Activated T-cell treated with anti-CD3 and anti-CD28 coated beads for 4 hours (primary cell): ENCODE results near the gene ZNF284.

Experiments
- DNase-seq: peaks from one replicate; pipeline ENCODE4 v3.0.0-alpha.2; 2020

The ZNF284 gene

DNA sequence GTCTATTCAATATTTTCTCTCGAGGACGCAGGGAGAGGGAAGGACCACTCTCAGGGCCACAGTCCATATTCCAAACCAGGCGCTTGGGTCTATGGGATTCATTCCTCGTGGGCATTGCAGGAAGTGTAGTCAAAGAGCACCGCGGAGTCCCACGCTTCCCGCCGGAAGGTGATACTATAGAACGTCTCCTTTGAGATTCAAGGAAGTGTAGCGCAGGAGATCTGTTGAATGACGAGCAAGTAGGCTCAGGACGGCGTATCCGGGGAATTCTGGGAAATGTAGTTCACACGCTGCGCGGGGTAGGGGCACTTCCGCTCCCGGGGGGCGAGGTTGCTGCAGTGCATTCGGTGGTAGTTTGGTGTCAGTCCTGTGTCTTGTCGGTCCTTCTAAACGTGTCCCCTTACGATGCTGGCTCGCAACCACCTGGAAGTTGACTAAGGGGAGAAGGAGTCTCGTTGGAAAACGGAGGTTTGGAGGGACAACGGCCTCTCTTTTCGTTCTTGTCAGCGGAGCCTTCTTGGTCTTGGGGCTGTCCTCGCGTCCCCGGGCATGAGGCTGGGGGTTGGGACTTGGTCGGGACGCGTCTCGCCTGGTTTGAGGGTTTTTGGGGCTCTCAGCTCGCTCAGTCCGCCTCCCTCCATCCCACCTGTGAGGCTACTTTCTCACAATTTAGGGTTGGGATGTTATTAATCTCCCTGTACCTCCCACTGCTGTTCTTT lies at the start of gene ZNF284:
ZNF284 (plus strand) TSS at position 336 of the 719 bp plus-strand sequence. CDS start 4,231 bp downstream, outside the sequence.
- DNase-seq: peak; percentile 77

DNA sequence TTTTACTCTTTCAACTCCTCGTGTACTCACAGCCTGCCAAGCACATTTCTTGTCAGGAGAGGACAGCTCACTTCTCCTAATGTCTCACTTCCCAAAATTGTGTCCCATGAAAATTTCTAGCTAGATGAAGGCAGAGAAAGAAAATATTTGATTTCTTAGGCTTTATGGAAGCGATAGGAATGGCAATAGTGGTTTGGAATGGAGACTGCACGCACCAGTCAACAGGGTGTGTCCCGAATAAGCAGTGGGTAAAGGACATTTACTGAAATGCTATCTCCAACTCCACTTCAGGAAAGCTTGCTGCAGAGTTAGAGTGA lies 47.1 kb upstream of the ZNF284 start:
- DNase-seq: no peak

DNA sequence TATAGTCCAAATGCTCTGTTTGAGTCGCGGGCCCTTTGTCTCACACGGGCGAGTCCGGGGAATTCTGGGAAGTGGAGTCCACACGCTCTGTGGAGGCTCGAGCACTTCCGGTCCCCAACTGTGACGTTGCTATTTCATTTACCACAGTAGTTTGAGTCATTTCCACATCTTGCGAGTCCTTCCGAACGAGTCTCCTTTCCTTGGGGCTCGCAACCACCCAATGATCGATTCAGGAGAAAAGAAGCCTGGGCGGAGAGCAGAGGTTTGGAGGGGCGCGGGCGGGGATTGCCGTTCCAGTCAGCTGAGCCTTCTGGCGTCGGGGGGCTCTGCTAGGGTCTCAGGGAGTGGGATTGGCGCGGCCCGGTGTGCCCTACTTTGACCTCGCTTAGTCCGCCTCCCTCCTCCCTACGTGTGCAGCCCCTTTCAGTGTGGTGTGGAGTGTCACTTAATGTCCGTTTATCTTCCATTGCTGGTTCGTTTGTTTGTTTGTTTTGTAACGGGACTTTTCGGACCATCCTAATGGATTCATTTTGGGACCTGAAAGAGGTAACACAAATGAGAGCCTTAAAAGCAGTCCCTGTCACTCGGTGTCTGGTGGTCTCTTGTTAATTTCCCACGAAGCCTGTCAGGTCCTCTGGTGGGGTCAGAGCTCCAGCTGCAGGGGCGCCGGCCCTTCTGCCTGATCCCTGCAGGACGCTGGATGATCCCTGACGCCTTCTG lies 46.6 kb upstream of the ZNF284 start, which contains the start of gene ZNF222:
ZNF222 (plus strand) TSS at position 163 of the 720 bp plus-strand sequence; CDS start at position 221, 58 bp downstream.
- DNase-seq: peak; percentile 63

DNA sequence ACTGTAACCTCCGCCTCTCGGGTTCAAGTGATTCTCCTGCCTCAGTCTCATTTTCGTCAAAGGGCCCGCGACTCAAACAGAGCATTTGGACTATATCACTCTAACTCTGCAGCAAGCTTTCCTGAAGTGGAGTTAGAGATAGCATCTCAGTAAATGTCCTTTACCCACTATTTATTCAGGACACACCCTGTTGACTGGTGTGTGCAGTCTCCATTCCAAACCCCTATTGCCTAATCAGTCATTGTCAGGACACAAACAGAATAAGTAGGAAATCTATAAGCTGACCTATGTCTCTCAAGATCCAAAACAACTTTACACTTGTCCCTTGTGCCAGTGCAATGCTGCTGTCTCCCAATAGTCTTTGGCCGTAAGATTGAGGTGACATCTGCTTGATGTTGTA lies 45.3 kb upstream of the ZNF284 start:
- no peak for DNase-seq

DNA sequence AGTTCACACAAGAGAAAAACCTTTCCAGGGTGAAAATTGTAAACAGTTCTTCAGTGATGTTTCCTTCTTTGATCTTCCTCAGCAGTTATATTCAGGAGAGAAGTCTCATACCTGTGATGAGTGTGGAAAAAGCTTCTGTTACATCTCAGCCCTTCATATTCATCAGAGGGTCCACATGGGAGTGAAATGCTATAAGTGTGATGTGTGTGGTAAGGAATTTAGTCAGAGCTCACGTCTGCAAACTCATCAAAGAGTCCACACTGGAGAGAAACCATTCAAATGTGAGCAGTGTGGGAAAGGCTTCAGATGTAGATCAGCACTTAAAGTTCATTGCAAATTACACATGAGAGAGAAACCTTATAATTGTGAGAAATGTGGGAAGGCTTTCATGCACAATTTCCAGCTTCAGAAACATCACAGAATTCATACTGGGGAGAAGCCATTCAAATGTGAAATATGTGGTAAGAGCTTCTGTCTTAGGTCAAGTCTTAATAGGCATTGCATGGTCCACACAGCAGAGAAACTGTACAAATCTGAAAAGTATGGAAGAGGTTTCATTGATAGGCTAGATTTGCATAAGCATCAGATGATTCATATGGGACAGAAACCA lies 39.9 kb upstream of the ZNF284 start:
- DNase-seq: no peak

DNA sequence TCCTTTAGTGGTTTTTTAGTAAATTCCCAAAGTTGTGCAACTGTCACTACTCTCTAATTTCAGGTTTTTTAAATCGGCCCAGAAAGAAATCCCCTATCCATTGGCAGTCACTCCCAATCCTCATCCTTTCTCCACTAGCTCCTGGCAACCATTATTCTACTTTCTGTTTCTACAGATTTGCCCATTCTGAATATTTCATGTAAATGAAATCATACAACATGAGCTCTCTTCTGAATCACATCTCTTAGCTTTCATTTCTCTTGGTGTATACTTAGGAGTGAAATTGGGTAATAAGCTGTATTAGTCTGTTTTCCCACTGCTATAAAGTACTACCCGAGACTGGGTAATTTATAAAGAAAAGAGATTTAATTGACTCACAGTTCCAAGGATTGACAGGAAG lies 29.8 kb upstream of the ZNF284 start:
- no peak for DNase-seq

DNA sequence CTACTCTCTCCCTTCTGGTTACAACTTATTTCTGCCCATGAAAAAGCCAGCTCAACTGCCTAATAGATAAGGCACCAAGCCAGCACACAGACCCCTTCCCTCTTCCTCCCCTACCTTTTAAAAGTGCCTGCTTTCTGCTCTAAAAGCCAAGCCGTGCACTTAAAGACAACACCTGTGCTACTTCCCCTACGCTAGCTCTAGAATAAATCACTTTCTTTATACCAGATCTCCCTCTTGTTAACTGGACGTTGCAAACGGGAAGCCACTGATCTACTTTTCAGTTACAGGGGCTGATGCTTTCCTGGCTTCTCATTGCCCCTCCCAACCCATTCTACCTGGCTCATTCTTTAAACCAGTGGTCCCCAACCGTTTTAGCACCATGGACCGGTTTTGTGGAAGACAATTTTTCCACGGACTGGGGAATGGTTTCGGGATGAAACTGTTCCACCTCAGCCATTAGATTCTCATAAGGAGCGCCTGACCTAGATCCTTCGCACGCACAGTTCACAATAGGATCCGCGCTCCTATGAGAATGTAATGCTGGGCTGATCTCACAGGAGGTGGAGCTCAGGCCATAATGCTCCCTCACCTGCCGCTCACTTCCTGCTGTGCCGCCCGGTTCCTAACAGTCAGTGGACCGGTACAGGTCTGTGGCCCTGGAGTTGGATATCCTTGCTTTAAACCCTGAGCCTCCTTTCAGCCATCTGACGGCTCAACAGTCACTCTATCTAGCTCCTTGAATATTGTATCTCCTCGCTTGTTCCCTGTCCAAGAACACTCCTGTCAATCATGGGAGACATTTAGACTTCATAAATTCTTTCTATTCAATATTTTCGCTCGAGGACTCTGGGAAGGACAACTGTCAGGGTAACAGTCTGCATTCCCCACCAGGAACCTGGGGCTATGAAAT lies 21.0 kb upstream of the ZNF284 start:
- DNase-seq: no peak

DNA sequence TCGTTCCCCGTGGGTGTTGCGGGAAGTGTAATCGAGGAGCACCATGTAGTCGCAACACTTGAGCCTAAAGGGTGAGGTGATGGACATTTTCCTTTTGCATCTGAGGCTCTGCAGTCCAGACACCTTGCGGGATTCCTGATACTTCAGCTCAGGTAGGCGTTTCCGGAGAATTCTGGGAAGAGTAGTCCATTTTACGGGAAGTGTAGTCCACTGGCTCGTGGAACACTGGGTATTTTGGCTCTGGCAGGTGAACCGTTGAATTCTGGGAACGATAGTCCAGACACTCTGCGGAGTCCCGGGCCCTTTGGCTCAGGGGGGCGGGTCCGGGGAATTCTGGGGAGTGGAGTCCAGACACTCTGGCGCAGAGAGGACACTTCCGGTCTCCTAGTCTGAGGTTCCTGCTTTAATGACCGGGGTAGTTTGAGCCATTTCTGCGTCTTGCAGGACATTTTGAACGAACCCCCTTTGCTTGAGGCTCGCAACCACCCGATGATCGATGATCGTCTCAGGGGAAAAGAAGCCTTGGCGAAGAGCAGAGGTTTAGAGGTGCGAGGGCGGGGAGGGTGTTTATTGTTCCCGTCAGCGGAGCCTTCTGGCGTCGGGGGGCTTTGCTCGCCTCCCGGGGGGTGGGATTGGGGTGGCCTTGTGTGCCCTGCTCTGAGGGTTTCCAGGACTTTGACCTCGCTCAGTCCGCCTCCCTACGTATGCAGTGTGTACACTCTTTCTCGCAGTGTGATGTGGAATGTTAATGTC lies 20.1 kb upstream of the ZNF284 start, which contains the start of gene ZNF223:
ZNF223 (plus strand) TSS at position 387 of the 753 bp plus-strand sequence. CDS start 3,141 bp downstream, outside the sequence.
- peak; percentile 49 for DNase-seq

DNA sequence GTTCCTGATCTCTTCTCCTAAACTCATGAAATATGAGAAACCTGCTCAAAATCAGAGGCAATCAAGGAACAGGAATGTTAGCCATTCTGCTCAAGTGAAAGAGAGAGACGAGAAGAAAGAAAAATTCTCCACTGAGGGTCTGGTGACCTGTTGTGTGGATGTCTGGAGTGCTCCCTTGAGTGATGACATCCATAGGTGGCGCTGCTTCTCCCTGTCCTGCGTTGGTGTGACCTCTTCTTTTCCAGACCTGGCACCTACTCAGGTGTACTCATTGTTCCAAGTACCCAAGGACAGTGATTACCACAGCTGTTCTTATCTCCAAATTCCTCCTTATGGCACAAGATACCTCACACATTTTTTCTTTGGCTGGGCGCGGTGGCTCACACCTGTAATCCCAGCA lies 16.1 kb upstream of the ZNF284 start:
- no peak for DNase-seq

DNA sequence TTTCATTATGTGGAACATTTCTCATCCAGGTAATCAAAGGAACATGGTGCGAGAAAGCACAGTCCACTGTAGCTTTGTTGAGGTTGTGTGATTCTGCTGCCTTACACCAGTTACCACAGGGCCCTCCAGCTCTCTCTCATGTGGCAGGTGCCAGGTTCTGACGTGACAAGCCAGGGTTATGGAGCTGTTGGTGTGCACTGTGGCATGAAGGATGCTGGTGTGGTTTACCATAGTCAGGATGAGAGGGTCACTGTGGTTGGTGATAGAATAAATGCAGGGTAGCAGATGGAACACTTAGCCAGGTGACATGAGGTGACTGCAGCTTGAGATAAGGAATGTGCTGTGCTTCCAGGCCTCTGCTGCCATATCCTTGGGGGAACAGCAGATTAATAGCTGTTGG lies 12.7 kb upstream of the ZNF284 start:
- DNase-seq: no peak

DNA sequence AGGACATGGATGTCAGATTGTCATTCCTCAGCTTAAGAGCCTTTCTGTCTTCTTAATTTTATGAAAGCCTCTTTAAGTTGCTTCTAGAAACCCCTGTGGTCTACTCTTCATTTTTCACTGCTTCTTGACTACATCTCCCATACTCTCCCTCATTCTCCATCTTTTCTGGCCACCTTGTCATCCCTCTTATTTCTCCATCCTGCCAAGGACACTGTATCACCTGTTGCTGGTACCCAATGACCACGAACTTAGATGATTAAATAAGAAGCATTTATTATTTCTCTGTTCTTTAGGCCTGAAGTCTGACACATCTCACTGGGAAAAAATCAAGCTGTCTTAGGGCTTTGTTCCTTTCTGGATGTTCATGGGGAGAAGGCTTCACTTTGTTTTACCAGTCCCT lies 10.9 kb upstream of the ZNF284 start:
- DNase-seq: no peak

DNA sequence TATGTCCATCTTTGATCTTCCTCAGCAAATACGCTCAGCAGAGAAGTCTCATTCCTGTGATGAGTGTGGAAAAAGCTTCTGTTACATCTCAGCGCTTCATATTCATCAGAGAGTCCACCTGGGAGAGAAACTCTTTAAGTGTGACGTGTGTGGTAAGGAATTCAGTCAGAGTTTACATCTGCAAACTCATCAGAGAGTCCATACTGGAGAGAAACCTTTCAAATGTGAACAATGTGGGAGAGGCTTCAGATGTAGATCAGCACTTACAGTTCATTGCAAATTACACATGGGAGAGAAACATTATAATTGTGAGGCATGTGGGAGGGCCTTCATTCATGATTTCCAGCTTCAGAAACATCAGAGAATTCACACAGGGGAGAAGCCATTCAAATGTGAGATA lies 5.7 kb upstream of the ZNF284 start:
- DNase-seq: no peak

DNA sequence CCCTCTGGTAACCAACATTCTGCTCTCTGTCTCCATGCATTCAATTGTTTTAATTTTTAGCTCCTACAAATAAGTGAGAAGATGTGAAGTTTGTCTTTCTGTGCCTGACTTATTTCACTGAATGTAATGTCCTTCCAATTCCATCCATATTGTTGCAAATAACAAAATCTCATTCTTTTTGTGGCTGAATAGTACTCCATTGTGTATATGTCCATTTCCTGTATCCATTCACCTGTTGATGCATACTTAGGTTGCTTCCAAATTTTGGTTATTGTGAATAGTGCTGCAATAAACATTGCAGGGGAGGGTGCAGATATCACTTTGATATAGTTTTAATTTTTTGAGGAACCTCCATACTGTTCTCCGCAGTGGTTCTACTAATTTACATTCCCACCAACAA lies 2.5 kb upstream of the ZNF284 start:
- no peak for DNase-seq

DNA sequence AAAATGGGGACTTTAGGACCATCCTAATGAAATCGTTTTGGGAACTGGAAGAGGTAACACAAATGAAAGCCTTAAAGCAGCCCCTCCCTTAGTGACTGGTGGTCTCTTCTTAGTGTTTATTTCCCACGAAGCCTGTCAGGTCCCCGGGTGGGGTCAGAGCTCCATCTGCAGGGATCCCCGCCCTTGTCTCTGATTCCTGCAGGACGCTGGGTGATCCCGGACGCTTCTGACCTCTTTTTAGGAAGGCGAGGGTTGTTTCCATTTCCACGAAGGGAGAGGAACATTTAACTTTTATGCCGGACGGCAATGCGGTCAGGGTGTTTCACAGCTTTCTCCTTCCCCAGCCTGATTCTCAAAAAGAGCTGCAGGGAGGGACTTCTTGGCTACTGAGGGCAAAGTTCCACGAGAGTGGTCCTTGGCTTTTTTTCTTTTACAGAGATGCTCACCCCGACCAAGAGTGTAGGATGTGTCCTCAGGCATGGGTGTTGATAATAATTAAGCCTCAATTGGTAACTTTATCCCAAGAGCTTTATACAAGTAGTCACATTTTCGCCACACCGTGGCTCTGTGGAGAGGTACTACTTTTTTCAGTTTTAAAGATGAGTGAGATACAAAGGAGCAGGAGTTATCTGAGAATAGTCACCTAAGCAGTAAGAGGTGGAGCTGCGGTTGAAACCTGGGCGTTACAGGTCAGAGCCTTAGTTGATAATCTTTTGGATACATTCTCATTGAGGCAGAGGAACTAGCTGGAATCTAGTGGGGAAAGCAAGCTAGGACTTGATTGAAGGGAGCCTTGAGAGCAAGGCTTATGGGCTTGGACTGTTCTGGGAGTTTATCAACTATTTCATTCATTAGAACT lies 813 bp downstream of the ZNF284 start:
- no peak for DNase-seq

DNA sequence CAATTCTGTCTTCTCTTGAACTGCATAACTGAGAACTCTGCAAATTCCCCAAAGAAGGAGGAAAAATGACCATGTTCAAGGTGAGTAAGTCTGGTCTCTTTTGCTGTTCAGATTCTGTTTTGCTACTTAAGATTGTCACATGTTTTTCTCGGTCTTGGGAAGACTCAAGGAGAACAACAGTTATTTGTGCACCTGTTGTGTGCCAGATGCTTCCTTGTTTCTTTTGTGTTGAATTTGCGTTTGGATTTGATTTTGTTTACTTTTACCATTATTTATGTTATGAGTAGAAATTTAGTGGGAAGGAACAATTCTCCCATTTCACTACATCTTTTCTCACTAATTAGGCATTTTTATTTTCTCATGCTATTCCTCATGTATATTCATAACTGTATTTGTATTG lies 4.4 kb downstream of the ZNF284 start:
- DNase-seq: no peak

DNA sequence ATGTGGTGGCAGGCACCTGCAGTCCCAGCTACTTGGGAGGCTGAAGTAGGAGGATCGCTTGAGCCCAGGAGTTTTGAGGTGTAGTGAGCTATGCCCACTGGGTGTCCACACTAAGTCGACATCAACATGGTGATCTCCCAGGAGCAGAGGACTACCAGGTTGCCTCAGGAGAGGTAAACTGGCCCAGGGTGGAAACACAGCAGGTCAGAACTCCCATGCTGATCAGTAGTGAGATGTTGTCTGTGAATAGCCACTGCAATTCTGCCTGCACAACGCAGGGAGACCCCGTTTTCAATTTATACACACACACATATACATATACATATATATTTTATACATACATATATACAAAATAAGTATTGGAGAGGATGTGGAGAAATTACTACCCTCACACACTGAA lies 20.1 kb downstream of the ZNF284 start:
- DNase-seq: no peak

DNA sequence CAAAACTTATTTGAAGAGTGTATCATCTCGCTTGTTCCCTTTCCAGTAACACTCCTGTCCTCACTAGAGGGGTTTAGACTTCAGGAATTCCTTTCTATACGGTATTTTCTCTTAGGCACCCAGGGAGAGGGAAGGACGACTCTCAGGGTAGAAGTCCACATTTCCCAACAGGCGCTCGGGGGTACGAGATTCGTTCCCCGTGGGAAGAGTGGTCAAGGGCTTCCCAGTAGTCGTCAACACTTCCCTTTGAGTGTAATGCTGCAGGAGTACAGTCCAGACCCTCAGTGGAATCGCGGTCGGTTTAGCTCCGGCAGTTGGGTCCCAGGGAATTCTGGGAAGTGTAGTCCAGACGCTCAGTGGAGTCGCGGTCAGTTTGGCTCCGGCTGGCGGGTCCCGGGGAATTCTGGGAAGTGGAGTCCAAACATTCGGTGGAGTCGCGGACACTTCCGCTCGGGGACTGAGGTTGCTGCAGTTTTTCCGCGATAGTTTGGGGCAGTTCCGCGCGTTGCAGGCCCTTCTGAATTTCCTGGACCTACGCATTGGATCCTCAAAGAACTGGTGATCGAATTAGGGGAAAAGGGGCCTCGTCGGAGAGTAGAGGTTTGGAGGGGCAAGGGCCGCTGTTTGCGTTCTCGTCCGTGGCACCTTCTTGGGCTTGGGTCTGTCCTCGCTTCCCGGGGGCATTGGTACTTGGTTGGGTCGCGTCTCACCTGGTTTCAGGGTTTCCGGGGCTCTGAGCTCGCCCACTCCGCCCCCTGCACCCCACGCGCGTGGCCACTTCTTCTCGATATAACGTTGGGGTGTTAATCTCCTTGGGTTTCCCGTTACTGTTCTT lies 22.2 kb downstream of the ZNF284 start, which contains the start of gene ZNF224:
ZNF224 (plus strand) TSS at position 431 of the 835 bp plus-strand sequence. CDS start 3,513 bp downstream, outside the sequence.
- DNase-seq: peak; percentile 67

DNA sequence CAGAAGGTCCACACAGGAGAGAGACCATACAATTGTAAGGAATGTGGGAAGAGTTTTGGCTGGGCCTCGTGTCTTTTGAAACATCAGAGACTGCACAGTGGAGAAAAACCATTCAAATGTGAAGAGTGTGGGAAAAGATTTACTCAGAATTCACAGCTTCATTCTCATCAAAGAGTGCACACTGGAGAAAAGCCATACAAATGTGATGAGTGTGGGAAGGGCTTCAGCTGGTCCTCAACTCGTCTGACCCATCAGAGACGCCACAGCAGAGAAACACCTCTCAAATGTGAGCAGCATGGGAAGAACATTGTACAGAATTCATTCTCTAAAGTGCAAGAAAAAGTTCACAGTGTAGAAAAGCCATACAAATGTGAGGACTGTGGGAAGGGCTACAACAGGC lies 35.8 kb downstream of the ZNF284 start:
- DNase-seq: no peak

DNA sequence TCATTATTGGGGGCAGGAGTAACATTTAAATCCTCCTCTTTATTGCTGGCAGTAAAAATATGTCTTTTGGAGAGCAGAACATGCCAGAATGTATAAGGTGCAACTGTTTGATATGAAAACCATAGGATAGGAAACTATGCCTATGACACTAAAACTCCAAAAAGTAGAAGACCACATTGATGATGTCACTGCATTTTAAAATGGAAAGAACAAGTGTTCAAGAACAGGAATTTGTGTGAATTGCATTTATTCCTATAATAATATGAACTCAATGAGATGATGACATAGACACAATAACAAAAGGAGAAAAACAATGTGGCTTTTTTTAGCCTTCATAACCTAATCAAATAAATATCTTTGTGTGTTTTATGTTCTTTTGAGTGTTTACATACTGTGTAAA lies 37.5 kb downstream of the ZNF284 start:
- no peak for DNase-seq

DNA sequence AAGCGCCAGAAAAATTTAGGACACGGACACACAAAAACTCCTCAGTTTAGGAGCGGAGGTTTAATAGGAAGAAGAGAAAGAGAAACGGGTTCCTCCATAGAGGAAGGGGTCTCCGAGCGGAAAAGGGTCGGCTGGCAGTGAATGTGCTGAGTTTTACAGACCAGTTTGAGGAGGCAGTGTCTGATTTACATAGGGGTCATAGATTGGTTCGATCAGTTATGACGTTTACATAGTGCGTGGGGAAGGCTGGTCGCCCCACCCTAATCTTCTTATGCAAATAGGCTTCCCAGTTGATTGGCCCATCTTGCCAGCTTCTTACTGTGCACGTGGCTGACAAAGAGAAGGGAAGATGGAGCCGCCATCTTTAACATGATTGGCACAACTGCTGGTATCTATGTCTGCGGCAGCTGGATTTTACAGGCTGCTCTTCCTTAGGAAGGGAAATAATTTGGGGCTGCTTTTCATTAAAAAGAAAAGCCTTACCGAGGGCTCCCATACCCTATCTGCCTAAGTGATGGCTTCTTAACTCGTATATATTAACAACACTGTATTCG lies 40.0 kb downstream of the ZNF284 start:
- DNase-seq: no peak
